Chondrocyte (in vitro differentiated cells): Measurements from ENCODE around the gene PYGB. TPM values are rescaled to one million over a fixed set of nuclear protein-coding genes. Genes with fewer than 3 reads are reported as not detected.

Source experiments
- DNase-seq: peaks from one replicate; pipeline ENCODE4 v3.0.0; 2021; ENCODE audit warnings: mixed read lengths, low spot score
- H3K27ac Mint-ChIP-seq: one replicate; pipeline ENCODE4 v1.8.0; 2021; ENCODE audit warnings: mild to moderate bottlenecking, moderate library complexity, mixed read lengths; ENCODE audit not compliant: unreplicated experiment
- H3K27me3 Mint-ChIP-seq: 2 replicates; pipeline ENCODE4 v1.8.0; 2021; ENCODE audit warnings: low read depth, mixed read lengths
- H3K36me3 Mint-ChIP-seq: 2 replicates; pipeline ENCODE4 v1.8.0; 2021; ENCODE audit warnings: low read depth, mixed read lengths
- H3K4me1 Mint-ChIP-seq: 2 replicates; pipeline ENCODE4 v1.8.0; 2021; ENCODE audit warnings: low read depth, mild to moderate bottlenecking, mixed read lengths
- H3K4me3 Mint-ChIP-seq: one replicate; pipeline ENCODE4 v1.8.0; 2021; ENCODE audit warnings: mild to moderate bottlenecking, moderate library complexity, mixed read lengths; ENCODE audit not compliant: unreplicated experiment
- H3K9me3 Mint-ChIP-seq: 2 replicates; pipeline ENCODE4 v1.8.0; 2021; ENCODE audit warnings: low read depth, mixed read lengths
- total RNA-seq: library from RNA; stranded (reverse); gene quantifications from 3 replicates; pipeline ENCODE4 v1.2.1, GENCODE V29; 2021
- TF ChIP-seq, protein P1 (sequence below): fragments of 200-600 bp; sonication (generic); IDR thresholded peaks from 2 replicates; pipeline ENCODE4 v1.5.0; 2021; ENCODE audit warnings: antibody characterized with exemption, mild to moderate bottlenecking, moderate library complexity

The PYGB gene
- total RNA-seq, 1 donor from 2014 or later = 171 TPM

- Mint-ChIP-seq H3K4me1 (peaks cover 58% of the 10 kb centered on the region), H3K4me3 (no peak overlapping the region), H3K27ac (no peak overlapping the region), H3K27me3 (no peaks in the 10 kb centered on the region), H3K36me3 (peaks cover 2% of the 10 kb centered on the region), H3K9me3 (no peaks in the 10 kb centered on the region)
- TF ChIP-seq, protein P1, sequence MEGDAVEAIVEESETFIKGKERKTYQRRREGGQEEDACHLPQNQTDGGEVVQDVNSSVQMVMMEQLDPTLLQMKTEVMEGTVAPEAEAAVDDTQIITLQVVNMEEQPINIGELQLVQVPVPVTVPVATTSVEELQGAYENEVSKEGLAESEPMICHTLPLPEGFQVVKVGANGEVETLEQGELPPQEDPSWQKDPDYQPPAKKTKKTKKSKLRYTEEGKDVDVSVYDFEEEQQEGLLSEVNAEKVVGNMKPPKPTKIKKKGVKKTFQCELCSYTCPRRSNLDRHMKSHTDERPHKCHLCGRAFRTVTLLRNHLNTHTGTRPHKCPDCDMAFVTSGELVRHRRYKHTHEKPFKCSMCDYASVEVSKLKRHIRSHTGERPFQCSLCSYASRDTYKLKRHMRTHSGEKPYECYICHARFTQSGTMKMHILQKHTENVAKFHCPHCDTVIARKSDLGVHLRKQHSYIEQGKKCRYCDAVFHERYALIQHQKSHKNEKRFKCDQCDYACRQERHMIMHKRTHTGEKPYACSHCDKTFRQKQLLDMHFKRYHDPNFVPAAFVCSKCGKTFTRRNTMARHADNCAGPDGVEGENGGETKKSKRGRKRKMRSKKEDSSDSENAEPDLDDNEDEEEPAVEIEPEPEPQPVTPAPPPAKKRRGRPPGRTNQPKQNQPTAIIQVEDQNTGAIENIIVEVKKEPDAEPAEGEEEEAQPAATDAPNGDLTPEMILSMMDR = no peak
- no peak for DNase-seq
Measured at GRCh38 chr20:25203871-25204320, 44.0 kb upstream of the PYGB start.

- Mint-ChIP-seq H3K4me1 (peaks cover 50% of the 10 kb centered on the region), H3K4me3 (no peak overlapping the region), H3K36me3 (peaks cover 2% of the 10 kb centered on the region), H3K27ac (no peak overlapping the region), H3K27me3 (no peaks in the 10 kb centered on the region), H3K9me3 (no peaks in the 10 kb centered on the region)
- TF ChIP-seq, protein P1 = no peak
- DNase-seq = no peak
Measured at GRCh38 chr20:25204550-25205276, 43.2 kb upstream of the PYGB start.

DNA sequence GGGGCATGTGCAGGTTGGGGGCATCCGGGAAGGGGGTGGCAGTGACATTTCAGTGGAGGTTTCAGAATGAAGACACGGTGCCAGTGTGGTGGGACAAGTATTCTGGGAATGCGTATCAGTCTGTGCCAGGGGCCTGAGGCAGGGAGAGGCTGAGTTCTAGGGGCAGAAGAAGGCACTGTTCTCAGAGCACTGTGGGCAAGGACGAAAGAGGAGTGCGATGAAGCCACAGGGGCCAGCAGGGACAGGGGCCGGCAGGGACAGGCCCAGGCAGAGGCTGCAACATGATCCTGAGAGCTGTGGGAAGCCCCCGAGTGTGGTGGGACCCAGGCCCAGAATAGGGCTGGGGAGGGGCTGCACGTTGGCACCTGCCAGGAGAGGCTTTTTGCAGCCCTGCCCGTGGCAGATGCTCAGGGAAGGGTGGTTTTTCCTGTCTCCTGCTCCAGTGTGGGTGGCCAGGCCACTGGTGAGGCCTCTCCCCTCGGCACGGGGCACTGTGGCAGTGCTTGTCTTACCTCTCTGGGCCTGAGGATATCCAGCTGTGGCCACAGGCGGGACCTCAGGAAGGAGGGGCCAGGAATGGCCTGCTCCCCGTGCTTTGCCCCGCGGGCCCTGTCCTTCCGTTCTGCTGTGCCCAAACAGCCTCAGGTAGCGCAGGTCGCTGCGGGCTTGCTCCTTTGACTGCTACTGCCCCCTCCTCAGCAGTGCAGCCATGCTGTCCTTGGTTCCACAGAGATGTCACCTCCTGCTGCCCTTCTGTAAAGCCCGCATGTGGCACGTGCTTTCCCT, 42.4 kb upstream of the PYGB start:
- TF ChIP-seq, protein P1 = no peak
- Mint-ChIP-seq H3K36me3 (peaks cover 2% of the 10 kb centered on the region), H3K9me3 (no peaks in the 10 kb centered on the region), H3K27me3 (no peaks in the 10 kb centered on the region), H3K4me3 (no peak overlapping the region), H3K27ac (peak overlapping the region; percentile 41), H3K4me1 (peaks cover 42% of the 10 kb centered on the region)
- peak; percentile 81 for DNase-seq

DNA sequence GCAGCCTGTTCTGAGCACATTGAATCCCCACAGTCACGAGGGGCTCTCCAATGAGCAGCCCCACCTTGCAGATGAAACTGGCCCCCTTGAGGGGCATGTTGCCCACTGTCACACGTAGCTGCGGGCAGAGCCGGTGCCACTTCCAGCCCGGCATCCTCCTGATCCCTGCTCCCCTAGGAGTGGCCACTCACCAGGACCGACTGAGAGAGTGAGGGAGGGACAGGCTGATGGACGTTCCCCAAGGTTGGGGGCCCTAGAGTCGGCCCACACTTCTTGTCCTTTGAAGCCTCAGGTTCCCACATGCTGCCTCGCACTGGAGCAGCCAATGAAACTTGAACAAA, 41.9 kb upstream of the PYGB start:
- Mint-ChIP-seq H3K27ac (peak overlapping the region; percentile 8), H3K9me3 (no peaks in the 10 kb centered on the region), H3K36me3 (peaks cover 2% of the 10 kb centered on the region), H3K4me1 (peaks cover 36% of the 10 kb centered on the region), H3K27me3 (no peaks in the 10 kb centered on the region), H3K4me3 (no peak overlapping the region)
- TF ChIP-seq, protein P1 = no peak
- DNase-seq = no peak

- TF ChIP-seq, protein P1 = no peak
- Mint-ChIP-seq H3K4me1 (peaks cover 36% of the 10 kb centered on the region), H3K27me3 (no peaks in the 10 kb centered on the region), H3K27ac (no peak overlapping the region), H3K4me3 (no peak overlapping the region), H3K36me3 (peaks cover 6% of the 10 kb centered on the region), H3K9me3 (no peaks in the 10 kb centered on the region)
- DNase-seq = no peak
Measured at GRCh38 chr20:25206548-25206947, 41.3 kb upstream of the PYGB start.
